HG03354 (cell line): ENCODE measurements around the gene ATE1.
"Not testable (repeated sequence)": the region's sequence is repeated elsewhere in the genome, so short reads cannot be mapped to it uniquely, and the experiment has no call there.

Experiments
- ATAC-seq: cut with Tn5 transposase; IDR thresholded peaks from one replicate; pipeline ENCODE4 v1.9.1; 2021; ENCODE audit warnings: mild to moderate bottlenecking; ENCODE audit not compliant: unreplicated experiment, poor library complexity, severe bottlenecking

ATE1 gene

DNA sequence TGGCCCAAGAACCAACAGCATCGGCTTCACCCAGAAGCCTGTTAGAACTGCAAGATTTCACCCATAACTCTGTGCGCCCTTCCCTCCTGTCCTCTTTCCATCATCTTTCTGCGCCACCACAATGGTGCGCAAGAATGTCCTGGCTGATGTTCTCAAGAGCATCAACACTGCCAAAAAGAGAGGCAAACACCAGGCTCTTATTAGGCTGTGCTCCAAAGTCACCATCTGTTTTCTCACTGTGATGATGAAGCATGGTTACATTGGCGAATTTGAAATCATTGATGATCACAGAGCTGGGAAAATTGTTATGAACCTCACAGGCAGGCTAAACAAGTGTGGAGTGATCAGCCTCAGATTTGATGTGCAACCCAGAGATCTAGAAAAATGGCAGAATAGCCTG is 214.3 kb downstream of the ATE1 start:
- ATAC-seq: no peak

DNA sequence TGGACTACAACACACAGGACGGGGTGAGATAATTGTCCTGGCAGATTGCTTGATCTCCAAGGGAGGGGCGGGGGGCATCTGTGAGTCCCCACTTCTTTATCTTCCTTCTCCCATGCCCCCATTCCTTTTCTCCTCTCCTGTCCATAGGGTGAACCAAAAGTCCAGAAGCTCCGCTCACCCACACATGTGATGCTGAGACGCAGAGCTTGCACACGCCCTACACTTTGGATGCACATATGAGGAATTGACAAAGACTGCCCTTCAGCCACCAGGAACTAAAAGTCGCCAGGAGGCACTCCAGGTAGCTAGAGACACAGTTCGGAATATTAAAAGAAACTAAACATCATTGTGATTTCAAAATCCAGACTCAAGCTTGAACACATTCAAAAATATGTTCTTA is 216.9 kb downstream of the ATE1 start:
- ATAC-seq: no peak

- ATAC-seq: no peak
Measured at GRCh38 chr10:121710207-121710606, 217.6 kb downstream of the ATE1 start.

- ATAC-seq: no peak
Measured at GRCh38 chr10:121709675-121710073, 218.2 kb downstream of the ATE1 start.

- no peak for ATAC-seq
Measured at GRCh38 chr10:121708728-121709674, 218.8 kb downstream of the ATE1 start.

DNA sequence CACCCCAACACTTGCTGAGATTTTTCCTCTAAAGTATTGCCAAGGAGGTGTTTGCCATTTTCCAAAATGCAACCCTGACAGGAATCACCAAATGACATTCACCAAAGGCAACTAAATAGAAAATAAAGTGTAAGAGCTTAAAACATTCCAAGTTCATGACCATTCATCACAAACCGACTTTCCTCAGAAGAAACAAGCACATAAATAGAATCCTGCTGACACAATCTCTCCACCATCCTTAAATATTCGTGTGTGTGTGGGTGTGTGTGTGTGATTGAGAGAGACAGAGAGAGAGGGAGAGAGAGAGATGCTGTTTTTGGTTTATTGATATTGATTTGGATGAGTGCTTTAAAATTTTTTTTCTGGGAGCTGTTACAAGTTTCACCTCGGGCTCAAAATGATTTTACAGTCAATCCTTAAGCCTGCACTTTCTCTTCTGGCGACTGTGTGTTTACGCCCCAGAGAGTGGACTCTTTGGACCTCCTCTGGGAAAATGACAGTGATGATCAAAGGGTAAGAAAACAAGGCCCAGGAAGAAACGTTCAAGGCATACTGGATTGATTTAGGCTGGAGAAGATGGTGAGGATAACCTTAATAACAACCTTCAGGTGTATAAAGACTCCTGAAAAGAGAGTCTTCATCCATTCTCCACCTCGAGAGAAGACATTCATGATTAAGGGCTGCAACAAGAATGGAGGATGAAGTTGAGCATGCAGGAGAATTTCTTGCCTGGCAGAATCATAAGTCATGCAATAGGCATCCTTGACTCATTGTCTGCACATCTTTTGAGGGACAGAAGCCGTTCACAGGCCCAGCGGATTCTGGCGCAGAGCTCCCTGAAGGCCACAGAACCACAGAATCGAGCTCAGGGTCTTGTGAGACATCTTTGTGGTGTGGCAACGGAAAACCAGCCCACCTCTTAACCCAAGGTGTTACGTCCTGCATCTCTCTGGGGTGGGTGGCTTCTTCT is 225.2 kb downstream of the ATE1 start:
- no peak for ATAC-seq

DNA sequence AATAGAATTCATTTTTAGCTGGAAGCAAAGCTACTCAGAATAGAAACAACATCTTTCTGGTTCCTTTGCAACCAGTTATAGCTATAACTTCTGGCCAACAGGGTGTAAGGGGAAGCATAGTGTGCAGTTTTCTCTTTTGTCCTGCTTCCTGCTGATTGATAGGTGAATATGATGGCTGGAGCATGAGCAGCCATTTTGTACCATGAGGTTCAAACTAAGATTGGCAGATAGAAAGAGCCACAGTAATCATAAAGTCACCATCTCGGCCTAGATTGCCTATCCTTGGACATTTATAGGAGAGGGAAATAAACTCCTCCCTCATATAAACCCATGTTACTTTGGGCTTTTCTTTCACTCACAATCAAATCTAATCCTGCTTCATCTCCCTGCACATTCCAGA is 227.4 kb downstream of the ATE1 start:
- no peak for ATAC-seq

DNA sequence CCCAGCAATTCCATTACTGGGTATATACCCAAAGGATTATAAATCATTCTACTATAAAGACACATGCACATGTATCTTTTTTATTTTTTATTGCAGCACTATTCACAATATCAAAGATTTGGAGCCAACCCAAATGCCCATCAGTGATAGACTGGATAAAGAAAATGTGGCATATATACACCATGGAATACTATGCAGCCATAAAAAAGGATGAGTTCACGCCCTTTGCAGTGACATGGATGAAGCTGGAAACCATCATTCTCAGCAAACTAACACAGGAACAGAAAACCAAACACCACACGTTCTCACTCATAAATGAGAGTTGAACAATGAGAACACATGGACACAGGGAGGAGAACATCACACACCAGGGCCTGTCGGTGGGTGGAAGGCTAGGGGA is 228.1 kb downstream of the ATE1 start:
- ATAC-seq: not testable (repeated sequence)

DNA sequence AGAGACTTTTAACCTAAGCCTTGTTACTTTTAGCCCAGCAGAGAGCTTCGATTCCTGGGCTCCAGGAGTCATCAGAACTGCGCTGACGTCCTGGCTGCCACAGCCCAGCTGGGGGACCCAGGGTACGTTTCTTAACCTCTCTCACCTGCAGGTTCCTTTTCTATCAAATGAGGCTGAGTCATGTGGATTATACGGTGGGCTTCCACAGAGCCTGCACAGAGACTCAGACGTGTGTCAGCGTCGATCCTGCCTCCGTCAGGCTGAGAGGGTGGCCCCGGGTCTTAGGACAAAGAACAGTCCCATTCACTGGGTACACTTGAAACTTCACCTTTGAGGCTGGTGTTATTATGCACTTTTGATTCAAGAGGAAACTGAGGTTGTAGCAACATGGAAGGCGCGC is 228.9 kb downstream of the ATE1 start:
- ATAC-seq: no peak

GRCh38 chr10:121698336-121698735 is 229.5 kb downstream of the ATE1 start:
- ATAC-seq: no peak

DNA sequence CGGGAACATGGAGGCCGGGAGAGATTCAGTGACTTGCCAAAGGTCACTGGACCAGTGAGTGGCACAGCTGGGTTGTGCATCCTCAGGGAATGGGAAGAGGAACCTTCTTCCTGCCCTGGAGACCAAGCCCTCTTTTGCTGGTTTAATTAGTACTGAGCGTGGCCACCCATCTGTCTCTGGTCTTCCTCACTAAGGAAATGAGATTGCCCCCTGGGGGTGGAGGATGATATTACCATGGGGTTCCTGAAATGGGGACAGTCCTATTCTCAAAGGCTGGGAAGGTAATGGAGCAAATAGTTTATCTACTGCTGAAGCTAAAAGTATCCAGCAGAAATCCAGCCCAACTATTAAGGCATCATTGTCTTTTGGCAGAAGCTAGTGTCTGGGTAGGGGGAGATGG is 231.0 kb downstream of the ATE1 start:
- peak; percentile 51 for ATAC-seq

DNA sequence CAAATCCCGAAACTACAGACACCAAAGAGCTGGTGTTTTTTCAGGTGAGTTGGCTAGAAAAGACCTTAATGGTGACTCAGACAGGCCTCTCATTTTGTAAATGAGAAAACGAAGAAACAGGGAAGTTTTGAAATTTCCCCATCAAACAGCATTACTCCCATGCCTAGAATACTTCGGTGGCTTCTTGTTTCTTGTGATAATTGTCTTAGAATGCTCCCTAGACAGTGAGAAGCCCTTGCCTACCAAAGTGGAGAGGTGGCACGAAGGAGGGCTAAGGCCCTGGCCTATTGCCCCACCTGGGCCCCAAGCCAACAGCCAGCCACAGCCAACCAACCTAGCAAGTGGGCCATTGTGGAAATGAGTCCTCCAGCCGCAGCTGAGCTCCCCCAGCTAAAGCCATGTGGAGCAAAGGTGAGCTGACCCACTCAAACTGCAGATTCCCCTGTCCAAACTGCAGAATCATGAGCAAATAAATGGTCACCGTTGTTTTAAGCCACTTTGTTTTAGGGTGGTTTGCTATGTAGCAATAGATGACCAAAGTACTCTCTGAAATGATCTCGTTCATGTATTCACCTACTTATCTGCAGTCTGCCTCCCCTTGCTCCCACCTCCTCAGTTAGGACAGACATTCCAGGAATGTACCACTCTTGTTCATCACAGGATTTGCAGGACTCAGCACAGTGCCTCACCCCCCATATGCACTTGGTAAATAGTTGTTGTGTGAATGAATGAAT is 231.9 kb downstream of the ATE1 start:
- no peak for ATAC-seq

GRCh38 chr10:121694966-121695643 is 232.7 kb downstream of the ATE1 start:
- no peak for ATAC-seq

- no peak for ATAC-seq
Measured at GRCh38 chr10:121694327-121694965, 233.4 kb downstream of the ATE1 start.

DNA sequence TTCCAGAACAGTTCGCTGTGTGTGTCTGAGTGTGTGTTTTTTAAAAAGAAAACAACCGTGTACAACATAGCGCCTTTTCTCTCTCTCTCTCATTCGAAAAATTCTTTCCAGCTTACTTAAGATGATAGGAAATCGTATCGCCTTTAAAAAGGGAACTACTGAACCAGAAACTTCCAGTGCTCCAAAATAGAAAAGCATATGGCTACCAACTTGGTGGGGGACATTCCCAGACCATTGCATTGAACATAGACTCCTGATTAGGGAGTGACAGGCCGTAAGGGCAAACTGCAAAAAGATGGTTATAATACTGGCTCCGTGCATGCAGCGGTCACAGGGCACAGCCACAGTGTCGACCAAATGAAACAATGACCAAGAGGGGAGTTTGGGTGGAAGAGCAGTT is 235.2 kb downstream of the ATE1 start:
- no peak for ATAC-seq

DNA sequence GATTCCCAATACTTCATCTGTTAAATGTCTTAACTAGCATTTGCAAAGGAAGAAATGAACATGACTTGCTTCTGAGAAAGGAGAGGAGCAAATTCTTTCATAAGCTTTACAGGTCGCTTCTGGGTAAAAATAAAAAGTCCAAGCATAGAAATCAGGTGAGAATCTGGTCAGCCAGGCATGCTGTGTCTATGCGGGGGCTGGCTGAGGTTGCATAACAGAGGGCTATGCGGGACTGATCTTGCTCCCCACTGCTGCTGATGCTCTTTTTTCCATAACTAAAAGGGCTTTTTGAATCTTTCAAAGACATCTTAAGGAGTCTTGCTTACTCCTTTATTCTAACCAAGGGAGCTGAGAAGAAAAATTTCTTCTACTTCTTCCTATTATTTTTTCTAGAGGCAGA is 236.9 kb downstream of the ATE1 start:
- ATAC-seq: no peak
